OCI-LY1 (cell line): Measurements from ENCODE around the gene SLX4.

Experiments
- CTCF ChIP-seq: fragments of 200-600 bp; sonication (generic), shearing (Covaris generic); IDR thresholded peaks from 2 replicates; pipeline ENCODE4 v1.5.1; 2017; ENCODE audit warnings: mild to moderate bottlenecking, antibody characterized with exemption, low read length, moderate library complexity, mixed read lengths
- EZH2 ChIP-seq: fragments of 200-600 bp; sonication (generic), shearing (Covaris generic); IDR thresholded peaks from 2 replicates; pipeline ENCODE4 v1.8.0; 2017; ENCODE audit warnings: borderline replicate concordance, mixed run types, mild to moderate bottlenecking, antibody characterized with exemption, low read length, moderate library complexity, mixed read lengths

GRCh38 chr16:3655396-3656159, 44.2 kb upstream of the SLX4 start:
- TF ChIP-seq CTCF (no peak), EZH2 (no peak)
